D721Med (cell line): ENCODE measurements around the gene KCNJ10.

Experiments used
- DNase-seq: peaks from one replicate; pipeline ENCODE4 v3.0.0; 2011; ENCODE audit warnings: low spot score; ENCODE audit not compliant: insufficient read length
- FAIRE-seq: peaks from 2 replicates; lab custom pipeline; 2011; peaks lifted over from hg19 to GRCh38; lab: Jason Lieb, UNC
- TF ChIP-seq, protein P1 (sequence below): IDR thresholded peaks from 2 replicates; pipeline ENCODE4 v1.5.1; 2012; ENCODE audit warnings: mild to moderate bottlenecking, control low read depth; ENCODE audit not compliant: insufficient read depth; ENCODE audit errors: missing control alignments

Gene KCNJ10

DNA sequence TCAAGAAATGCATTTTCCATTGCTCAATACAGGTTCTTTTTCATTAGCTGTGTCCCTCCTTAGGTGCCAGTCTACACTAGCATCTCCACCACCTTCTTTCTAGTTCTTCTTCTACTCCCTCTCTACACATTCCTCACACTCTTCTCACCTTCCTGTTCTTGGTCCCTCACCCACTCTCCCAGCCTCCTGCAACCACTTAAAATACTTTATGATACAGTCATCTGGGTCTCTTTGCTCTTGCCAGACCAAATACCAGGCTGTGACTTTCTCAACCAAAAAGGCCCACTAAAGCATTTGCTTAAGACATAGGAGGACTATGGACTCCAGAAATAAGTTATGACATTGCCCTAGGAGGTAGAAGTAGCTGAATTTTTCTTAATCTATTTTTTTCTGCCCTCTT is 73.3 kb downstream of the KCNJ10 start:
- DNase-seq = no peak
- no peak for FAIRE-seq
- TF ChIP-seq, protein P1, sequence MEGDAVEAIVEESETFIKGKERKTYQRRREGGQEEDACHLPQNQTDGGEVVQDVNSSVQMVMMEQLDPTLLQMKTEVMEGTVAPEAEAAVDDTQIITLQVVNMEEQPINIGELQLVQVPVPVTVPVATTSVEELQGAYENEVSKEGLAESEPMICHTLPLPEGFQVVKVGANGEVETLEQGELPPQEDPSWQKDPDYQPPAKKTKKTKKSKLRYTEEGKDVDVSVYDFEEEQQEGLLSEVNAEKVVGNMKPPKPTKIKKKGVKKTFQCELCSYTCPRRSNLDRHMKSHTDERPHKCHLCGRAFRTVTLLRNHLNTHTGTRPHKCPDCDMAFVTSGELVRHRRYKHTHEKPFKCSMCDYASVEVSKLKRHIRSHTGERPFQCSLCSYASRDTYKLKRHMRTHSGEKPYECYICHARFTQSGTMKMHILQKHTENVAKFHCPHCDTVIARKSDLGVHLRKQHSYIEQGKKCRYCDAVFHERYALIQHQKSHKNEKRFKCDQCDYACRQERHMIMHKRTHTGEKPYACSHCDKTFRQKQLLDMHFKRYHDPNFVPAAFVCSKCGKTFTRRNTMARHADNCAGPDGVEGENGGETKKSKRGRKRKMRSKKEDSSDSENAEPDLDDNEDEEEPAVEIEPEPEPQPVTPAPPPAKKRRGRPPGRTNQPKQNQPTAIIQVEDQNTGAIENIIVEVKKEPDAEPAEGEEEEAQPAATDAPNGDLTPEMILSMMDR = no peak

DNA sequence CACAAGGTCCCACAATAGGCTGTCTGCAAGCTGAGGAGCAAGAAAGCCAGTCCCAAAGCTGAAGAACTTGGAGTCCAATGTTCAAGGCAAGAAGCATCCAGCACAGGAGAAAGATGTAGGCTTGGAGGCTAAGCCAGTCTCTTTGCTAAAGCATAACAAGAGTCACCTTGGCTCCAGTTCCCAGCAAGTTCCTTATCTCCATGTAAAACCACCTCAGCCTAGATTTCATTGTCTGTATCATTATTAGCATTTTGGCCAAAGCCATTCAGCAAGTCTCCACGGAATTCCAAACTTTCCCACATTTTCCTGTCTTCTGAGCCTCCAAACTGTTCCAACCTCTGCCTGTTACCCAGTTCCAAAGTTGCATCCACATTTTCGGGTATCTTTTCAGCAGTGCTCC is 75.1 kb downstream of the KCNJ10 start:
- no peak for FAIRE-seq
- TF ChIP-seq, protein P1 = no peak
- DNase-seq = no peak

- FAIRE-seq (no peak), DNase-seq (no peak)
- TF ChIP-seq, protein P1 = no peak
Observed at GRCh38 chr1:159993911-159994310, 76.0 kb downstream of the KCNJ10 start.

DNA sequence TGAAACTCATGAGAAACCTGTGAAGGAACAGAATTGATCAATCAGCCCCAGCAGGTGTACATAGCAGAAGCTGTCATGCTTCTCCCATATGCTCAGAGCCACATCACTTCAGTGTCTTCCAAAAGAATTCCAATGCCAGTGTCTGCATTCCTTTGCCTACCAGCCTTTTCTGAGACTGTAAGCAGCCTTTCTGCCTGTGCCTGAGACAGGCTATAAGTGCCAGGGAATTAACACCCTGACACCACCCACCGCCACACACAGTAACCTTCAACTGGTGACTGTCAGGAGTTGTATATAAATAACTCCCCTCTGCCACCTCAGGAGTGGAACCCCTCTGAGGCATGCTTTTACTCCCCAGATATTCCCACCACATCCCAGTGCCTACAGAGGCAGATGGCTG is 77.8 kb downstream of the KCNJ10 start:
- DNase-seq (no peak), FAIRE-seq (no peak)
- TF ChIP-seq, protein P1 = no peak

- FAIRE-seq (no peak), DNase-seq (no peak)
- TF ChIP-seq, protein P1 = no peak
Observed at GRCh38 chr1:159991513-159991912, 78.4 kb downstream of the KCNJ10 start.

GRCh38 chr1:159990005-159990404 is 80.0 kb downstream of the KCNJ10 start:
- no peak for DNase-seq
- TF ChIP-seq, protein P1 = no peak
- FAIRE-seq = no peak

- TF ChIP-seq, protein P1 = no peak
- no peak for DNase-seq
- FAIRE-seq = no peak
Observed at GRCh38 chr1:159989581-159989980, 80.4 kb downstream of the KCNJ10 start.
